Measurements from ENCODE around the gene CSNK1G2.

Gene CSNK1G2

DNA sequence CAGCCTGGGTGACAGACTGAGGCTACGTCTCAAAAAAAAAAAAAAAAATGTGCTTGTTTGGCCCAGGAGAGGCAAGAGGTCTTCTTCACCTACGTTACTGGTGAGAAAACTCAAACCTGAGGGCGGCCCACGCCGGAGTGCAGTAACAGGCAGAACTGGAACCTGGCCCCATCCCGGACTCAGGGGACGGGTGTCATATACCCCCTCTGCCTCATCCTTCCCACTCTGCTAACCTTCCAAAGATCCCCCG lies 36.2 kb upstream of the CSNK1G2 start:
- H3K4me2 ChIP-seq (ENCODE audit: low read length), result peak overlapping the region; percentile 75
- H3K79me2 ChIP-seq (ENCODE audit: control insufficient read depth, insufficient read depth, low read length), result peaks cover 32% of the 10 kb centered on the region
- H3K56ac ChIP-seq (ENCODE audit: low read length), result peak overlapping the region; percentile 91
- H3K27ac ChIP-seq (ENCODE audit: low read depth, low read length), result peak overlapping the region; percentile 91
- no peak overlapping the region for H2BK120ac ChIP-seq (ENCODE audit: low read depth, low read length)
- H2AK5ac ChIP-seq (ENCODE audit: low read length), result no peak overlapping the region
- peak overlapping the region; percentile 76 for H3K9ac ChIP-seq (ENCODE audit: low read length)
- WGBS (ENCODE audit: extremely low coverage, insufficient coverage, low lambda C conversion rate), result no CpG with 5 or more reads among the region's 8 CpGs
- no peaks in the 10 kb centered on the region for H3K27me3 ChIP-seq (ENCODE audit: insufficient read depth, low read length, poor library complexity)
- DNase-seq, result no peak
- no peak overlapping the region for H4K8ac ChIP-seq (ENCODE audit: low read depth, low read length)
- no peak overlapping the region for H3K4me3 ChIP-seq (ENCODE audit: low read length)
- no peak overlapping the region for H3K18ac ChIP-seq (ENCODE audit: low read length)
- no peak overlapping the region for H2BK5ac ChIP-seq (ENCODE audit: low read length)
- no peak overlapping the region for H4K5ac ChIP-seq (ENCODE audit: low read length)
- no peak overlapping the region for H2BK15ac ChIP-seq (replicated peaks; ENCODE audit: low read depth)
- peak overlapping the region; percentile 19 for H3K4ac ChIP-seq (ENCODE audit: low read depth, low read length)
- H3K23ac ChIP-seq (ENCODE audit: low read length), result no peak overlapping the region
- no peaks in the 10 kb centered on the region for H3K4me1 ChIP-seq (ENCODE audit: control insufficient read depth, low read depth, low read length)
- peaks cover 1% of the 10 kb centered on the region for H3K36me3 ChIP-seq (ENCODE audit: control insufficient read depth, insufficient read depth, low read length)
- peaks cover 11% of the 10 kb centered on the region for H3K79me1 ChIP-seq (ENCODE audit: low read length)

DNA sequence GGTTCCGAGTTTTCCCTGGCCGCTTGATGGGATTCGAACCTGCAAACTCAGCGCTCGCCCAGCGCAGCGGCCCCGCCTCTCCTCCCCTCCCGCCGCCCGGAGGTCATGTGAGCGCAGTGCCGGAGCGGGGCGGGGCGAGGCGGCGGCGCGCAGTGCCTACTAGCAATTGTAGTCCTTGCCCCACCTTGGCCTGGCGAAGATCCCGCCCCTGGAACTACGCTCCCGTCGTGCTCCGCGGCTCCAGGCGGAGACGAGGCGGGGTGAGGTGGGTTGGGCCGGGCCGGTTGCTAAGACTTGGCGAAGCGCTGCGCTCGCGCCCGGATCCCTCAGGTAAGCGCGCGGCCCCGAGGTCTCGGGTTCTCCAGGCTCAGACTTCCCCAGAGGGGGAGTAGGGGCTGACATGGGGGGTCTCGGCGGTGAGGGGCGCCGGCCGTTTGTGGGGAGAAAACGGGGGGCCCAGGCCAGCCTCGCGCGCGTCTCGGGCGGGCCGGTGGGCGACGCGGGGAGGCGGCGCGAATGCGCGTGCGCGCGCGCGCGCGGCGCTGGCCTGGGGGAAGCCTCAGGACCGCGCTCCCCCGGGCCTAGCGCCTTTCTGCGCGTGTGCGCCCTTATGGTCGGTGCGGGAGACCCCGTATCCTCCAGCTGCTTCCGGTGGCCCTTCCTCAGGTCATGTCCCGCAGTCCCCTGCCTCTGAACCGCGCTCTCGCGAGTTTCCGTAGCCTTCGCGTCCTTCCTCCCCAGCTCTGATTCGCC lies 35.7 kb upstream of the CSNK1G2 start, which contains the start of the genes ADAT3 and SCAMP4:
Gene ADAT3, plus strand, starts transcription at position 290 of the 753 bp plus-strand sequence. CDS start 6,649 bp downstream, outside the sequence.
Gene SCAMP4, plus strand, starts transcription at position 290 of the 753 bp plus-strand sequence. CDS start 9,621 bp downstream, outside the sequence.
- Histone ChIP-seq H3K27ac (ENCODE audit: low read depth, low read length) (peak within 1 kb of the TSS; percentile 91), H2AK5ac (ENCODE audit: low read length) (no peak within 1 kb of the TSS), H3K4me2 (ENCODE audit: low read length) (peak within 1 kb of the TSS; percentile 78), H3K79me1 (ENCODE audit: low read length) (peaks cover 13% of the 10 kb centered on the region), H3K27me3 (ENCODE audit: insufficient read depth, low read length, poor library complexity) (no peaks in the 10 kb centered on the region), H3K18ac (ENCODE audit: low read length) (peak within 1 kb of the TSS; percentile 69), H3K36me3 (ENCODE audit: control insufficient read depth, insufficient read depth, low read length) (peaks cover 1% of the 10 kb centered on the region), H3K9ac (ENCODE audit: low read length) (peak within 1 kb of the TSS; percentile 93), H3K4me3 (ENCODE audit: low read length) (peak within 1 kb of the TSS; percentile 73), H3K4ac (ENCODE audit: low read depth, low read length) (peak within 1 kb of the TSS; percentile 44), H4K8ac (ENCODE audit: low read depth, low read length) (no peak within 1 kb of the TSS), H3K56ac (ENCODE audit: low read length) (peak within 1 kb of the TSS; percentile 93), H4K5ac (ENCODE audit: low read length) (no peak within 1 kb of the TSS), H2BK120ac (ENCODE audit: low read depth, low read length) (no peak within 1 kb of the TSS), H3K4me1 (ENCODE audit: control insufficient read depth, low read depth, low read length) (no peaks in the 10 kb centered on the region), H3K23ac (ENCODE audit: low read length) (peak within 1 kb of the TSS; percentile 66), H2BK15ac (replicated peaks; ENCODE audit: low read depth) (no peak within 1 kb of the TSS), H3K79me2 (ENCODE audit: control insufficient read depth, insufficient read depth, low read length) (peaks cover 37% of the 10 kb centered on the region), H2BK5ac (ENCODE audit: low read length) (no peak within 1 kb of the TSS)
- peak; percentile 100 for DNase-seq
- no CpG with 5 or more reads among the region's 92 CpGs for WGBS (ENCODE audit: extremely low coverage, insufficient coverage, low lambda C conversion rate)

DNA sequence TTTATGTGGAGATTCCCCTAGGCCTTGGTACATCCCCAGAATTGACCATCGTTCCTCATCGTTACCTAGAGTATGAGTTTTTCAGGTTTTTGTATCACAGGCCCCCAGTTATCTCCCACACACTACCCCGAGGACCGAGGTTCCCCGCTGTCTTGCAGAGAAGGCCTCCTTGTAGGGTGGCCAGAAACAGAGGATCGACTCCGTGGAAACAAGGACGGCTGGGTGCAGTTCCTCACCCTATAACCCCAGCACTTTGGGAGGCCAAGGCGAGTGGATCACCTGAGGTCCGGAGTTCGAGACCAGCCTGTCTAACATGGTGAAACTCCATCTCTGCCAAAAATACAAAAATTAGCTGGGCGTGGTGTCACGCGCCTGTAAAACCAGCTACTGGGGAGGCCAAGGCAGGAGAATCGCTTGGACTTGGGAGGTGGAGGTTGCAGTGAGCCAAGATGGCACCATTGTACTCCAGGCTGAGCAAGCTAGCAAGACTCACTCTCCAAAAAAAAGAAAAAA lies 35.1 kb upstream of the CSNK1G2 start:
- no peak overlapping the region for H3K27ac ChIP-seq (ENCODE audit: low read depth, low read length)

DNA sequence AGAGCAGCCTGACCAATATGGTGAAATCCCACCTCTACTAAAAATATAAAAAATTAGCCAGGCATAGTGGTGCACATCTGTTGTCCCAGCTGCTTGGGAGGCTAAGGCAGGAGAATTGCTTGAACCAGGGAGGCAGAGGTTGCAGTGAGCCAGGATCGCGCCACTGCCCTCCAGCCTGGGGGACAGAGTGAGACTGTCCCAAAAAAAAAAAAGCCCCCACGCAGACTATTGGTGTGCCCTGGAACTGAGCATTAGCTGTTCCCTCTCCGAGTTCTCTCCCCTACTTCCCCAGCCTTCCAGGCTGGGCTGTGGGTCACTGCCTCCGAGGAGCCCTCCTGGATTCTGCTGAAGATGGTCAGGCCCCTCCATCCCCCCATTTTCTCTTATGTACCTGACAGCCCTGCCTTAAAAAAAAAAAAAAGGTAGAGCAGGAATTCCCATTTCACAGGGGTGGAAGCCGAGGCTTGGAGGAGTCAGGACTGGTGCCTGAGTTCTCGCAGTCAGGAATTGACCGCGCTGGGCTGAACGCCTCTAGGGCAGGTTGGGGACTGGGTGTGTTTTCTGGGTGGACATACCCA lies 33.9 kb upstream of the CSNK1G2 start:
- no peak overlapping the region for H2BK120ac ChIP-seq (ENCODE audit: low read depth, low read length)
- no peaks in the 10 kb centered on the region for H3K4me1 ChIP-seq (ENCODE audit: control insufficient read depth, low read depth, low read length)
- peaks cover 45% of the 10 kb centered on the region for H3K79me2 ChIP-seq (ENCODE audit: control insufficient read depth, insufficient read depth, low read length)
- no peaks in the 10 kb centered on the region for H3K27me3 ChIP-seq (ENCODE audit: insufficient read depth, low read length, poor library complexity)
- peak overlapping the region; percentile 17 for H3K56ac ChIP-seq (ENCODE audit: low read length)
- no peak overlapping the region for H2BK15ac ChIP-seq (replicated peaks; ENCODE audit: low read depth)
- H2AK5ac ChIP-seq (ENCODE audit: low read length), result no peak overlapping the region
- no peak overlapping the region for H3K4me2 ChIP-seq (ENCODE audit: low read length)
- no peak overlapping the region for H4K8ac ChIP-seq (ENCODE audit: low read depth, low read length)
- no peak overlapping the region for H4K5ac ChIP-seq (ENCODE audit: low read length)
- no peak overlapping the region for H3K4ac ChIP-seq (ENCODE audit: low read depth, low read length)
- H3K27ac ChIP-seq (ENCODE audit: low read depth, low read length), result no peak overlapping the region
- H3K23ac ChIP-seq (ENCODE audit: low read length), result no peak overlapping the region
- H3K36me3 ChIP-seq (ENCODE audit: control insufficient read depth, insufficient read depth, low read length), result peaks cover 1% of the 10 kb centered on the region
- H3K4me3 ChIP-seq (ENCODE audit: low read length), result no peak overlapping the region
- H3K18ac ChIP-seq (ENCODE audit: low read length), result no peak overlapping the region
- WGBS (ENCODE audit: extremely low coverage, insufficient coverage, low lambda C conversion rate), result no CpG with 5 or more reads among the region's 10 CpGs
- peaks cover 13% of the 10 kb centered on the region for H3K79me1 ChIP-seq (ENCODE audit: low read length)
- H2BK5ac ChIP-seq (ENCODE audit: low read length), result no peak overlapping the region
- DNase-seq, result no peak
- no peak overlapping the region for H3K9ac ChIP-seq (ENCODE audit: low read length)

More for the DNA sequence above, 35.1 kb upstream of the CSNK1G2 start:
- Histone ChIP-seq H3K4ac (ENCODE audit: low read depth, low read length) (peak overlapping the region; percentile 44), H3K18ac (ENCODE audit: low read length) (no peak overlapping the region), H3K27me3 (ENCODE audit: insufficient read depth, low read length, poor library complexity) (no peaks in the 10 kb centered on the region), H3K79me1 (ENCODE audit: low read length) (peaks cover 13% of the 10 kb centered on the region), H2AK5ac (ENCODE audit: low read length) (no peak overlapping the region), H4K8ac (ENCODE audit: low read depth, low read length) (no peak overlapping the region), H4K5ac (ENCODE audit: low read length) (no peak overlapping the region), H3K79me2 (ENCODE audit: control insufficient read depth, insufficient read depth, low read length) (peaks cover 40% of the 10 kb centered on the region), H3K4me2 (ENCODE audit: low read length) (peak overlapping the region; percentile 78), H3K56ac (ENCODE audit: low read length) (peak overlapping the region; percentile 93), H3K4me3 (ENCODE audit: low read length) (peak overlapping the region; percentile 73), H2BK5ac (ENCODE audit: low read length) (no peak overlapping the region), H3K4me1 (ENCODE audit: control insufficient read depth, low read depth, low read length) (no peaks in the 10 kb centered on the region), H3K23ac (ENCODE audit: low read length) (peak overlapping the region; percentile 1), H2BK15ac (replicated peaks; ENCODE audit: low read depth) (no peak overlapping the region), H3K36me3 (ENCODE audit: control insufficient read depth, insufficient read depth, low read length) (peaks cover 1% of the 10 kb centered on the region), H2BK120ac (ENCODE audit: low read depth, low read length) (no peak overlapping the region), H3K9ac (ENCODE audit: low read length) (peak overlapping the region; percentile 93)
- WGBS (ENCODE audit: extremely low coverage, insufficient coverage, low lambda C conversion rate), result no CpG with 5 or more reads among the region's 15 CpGs
- DNase-seq, result no peak

DNA sequence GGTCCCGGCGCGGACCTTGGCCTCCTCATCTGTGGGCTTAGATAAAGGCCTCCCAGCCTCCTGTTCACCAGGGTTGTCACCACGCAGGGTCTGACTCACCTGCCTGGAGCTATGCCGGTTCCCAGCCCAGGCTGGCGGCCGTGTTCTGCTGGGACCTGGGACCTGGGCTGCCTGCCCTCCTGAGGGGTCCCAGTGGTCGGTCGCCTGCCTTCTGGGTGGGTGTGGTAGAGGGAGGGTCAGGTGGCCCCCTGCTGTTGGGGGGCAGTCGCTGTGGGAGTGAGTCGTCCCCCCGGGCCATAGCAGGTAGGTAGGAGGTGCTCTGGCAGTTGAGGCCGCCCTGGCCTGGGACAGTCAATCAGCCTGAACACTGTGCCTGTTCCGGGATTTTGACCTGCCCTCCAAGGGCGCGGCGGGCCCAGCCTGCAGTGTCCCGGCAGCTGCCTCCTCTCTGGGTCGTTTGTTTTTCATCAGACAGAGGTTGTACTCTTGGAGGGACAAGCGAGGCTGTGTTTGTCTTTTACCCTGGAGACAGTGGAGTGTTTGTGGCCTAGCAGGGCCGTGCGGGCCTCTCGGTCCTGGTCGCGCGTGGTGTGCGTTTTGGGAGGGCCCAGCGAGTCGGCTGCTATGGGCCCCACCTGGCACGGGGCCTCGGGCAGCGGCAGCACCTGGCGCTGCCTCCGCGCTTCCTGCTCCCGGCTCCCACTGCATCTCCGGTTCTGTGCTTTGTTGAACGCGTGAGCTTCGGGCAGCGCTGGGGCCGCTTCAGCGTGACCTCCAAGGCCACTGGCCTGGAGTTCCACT lies 33.2 kb upstream of the CSNK1G2 start:
- H3K9ac ChIP-seq (ENCODE audit: low read length), result no peak overlapping the region
- H2AK5ac ChIP-seq (ENCODE audit: low read length), result no peak overlapping the region
- peak overlapping the region; percentile 17 for H3K56ac ChIP-seq (ENCODE audit: low read length)
- no peak overlapping the region for H3K27ac ChIP-seq (ENCODE audit: low read depth, low read length)
- H3K79me1 ChIP-seq (ENCODE audit: low read length), result peaks cover 13% of the 10 kb centered on the region
- H3K18ac ChIP-seq (ENCODE audit: low read length), result no peak overlapping the region
- H3K36me3 ChIP-seq (ENCODE audit: control insufficient read depth, insufficient read depth, low read length), result peaks cover 3% of the 10 kb centered on the region
- DNase-seq, result no peak
- no peak overlapping the region for H3K4me2 ChIP-seq (ENCODE audit: low read length)
- no peak overlapping the region for H4K8ac ChIP-seq (ENCODE audit: low read depth, low read length)
- no peak overlapping the region for H4K5ac ChIP-seq (ENCODE audit: low read length)
- H3K23ac ChIP-seq (ENCODE audit: low read length), result no peak overlapping the region
- no peak overlapping the region for H3K4ac ChIP-seq (ENCODE audit: low read depth, low read length)
- no CpG with 5 or more reads among the region's 43 CpGs for WGBS (ENCODE audit: extremely low coverage, insufficient coverage, low lambda C conversion rate)
- H2BK5ac ChIP-seq (ENCODE audit: low read length), result no peak overlapping the region
- no peaks in the 10 kb centered on the region for H3K27me3 ChIP-seq (ENCODE audit: insufficient read depth, low read length, poor library complexity)
- H3K4me1 ChIP-seq (ENCODE audit: control insufficient read depth, low read depth, low read length), result no peaks in the 10 kb centered on the region
- no peak overlapping the region for H2BK15ac ChIP-seq (replicated peaks; ENCODE audit: low read depth)
- H3K4me3 ChIP-seq (ENCODE audit: low read length), result no peak overlapping the region
- no peak overlapping the region for H2BK120ac ChIP-seq (ENCODE audit: low read depth, low read length)
- H3K79me2 ChIP-seq (ENCODE audit: control insufficient read depth, insufficient read depth, low read length), result peaks cover 49% of the 10 kb centered on the region
